ENCODE data around the gene DGLUCY.

- TF ChIP-seq CTCF (IDR thresholded peaks at IDR 0.05 in 8 of 11, conservative IDR thresholded peaks at IDR 0.05 in 3 of 11), result no peak
- TF ChIP-seq POLR2A (IDR thresholded peaks at IDR 0.05), result no peak
These were observed 145.0 kb downstream of the DGLUCY start for GRCh38 chr14:91258876-91259275.

Data from spleen (tissue), 7 donors.